ENCODE measurements around the gene CDK5R2.
A peak's percentile ranks its signal among the peaks of the same experiment; 100 is the strongest.

CDK5R2 gene

GRCh38 chr2:218957671-218958070 is 1.8 kb upstream of the CDK5R2 start:
- no peak overlapping the region for H3K27ac ChIP-seq (ENCODE audit: low read depth, low read length)
- TF ChIP-seq EZH2phosphoT487 (IDR thresholded peaks at IDR 0.05; ENCODE audit: borderline replicate concordance, low read length) (no peak), CTCF (IDR thresholded peaks at IDR 0.05; ENCODE audit: low read depth, low read length, poor library complexity, severe bottlenecking) (no peak)

DNA sequence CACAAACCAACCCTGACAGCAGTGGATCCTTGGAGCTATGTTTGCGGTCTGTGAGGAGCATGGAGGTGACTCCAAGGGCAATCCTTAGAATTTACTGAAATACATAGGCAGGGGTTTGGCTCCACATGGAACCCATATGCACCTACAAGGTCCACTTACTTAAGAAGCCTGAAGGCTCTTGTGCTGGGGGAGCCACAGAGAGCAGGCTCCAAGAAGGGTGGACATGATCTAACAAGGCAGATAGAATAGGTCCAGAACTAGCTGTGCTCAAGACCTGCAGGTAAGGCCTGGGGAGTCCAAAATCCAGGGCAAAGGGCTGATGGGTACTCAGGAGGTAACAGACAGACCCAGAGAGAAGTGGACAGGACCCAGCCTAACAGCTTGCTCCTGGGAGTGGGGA is 1.2 kb upstream of the CDK5R2 start:
- H3K9me3 ChIP-seq (ENCODE audit: control insufficient read depth, insufficient read depth, low read length): no peaks in the 10 kb centered on the region
- H4K20me1 ChIP-seq (ENCODE audit: control insufficient read depth, insufficient read depth, low read depth, low read length): no peaks in the 10 kb centered on the region
- peak overlapping the region; percentile 97; the same call in 1 of the 2 replicates for H3K4me2 ChIP-seq (ENCODE audit: low read length)
- no peak for TF ChIP-seq EZH2phosphoT487 (IDR thresholded peaks at IDR 0.05; ENCODE audit: borderline replicate concordance, low read length)
- H3K36me3 ChIP-seq (ENCODE audit: control insufficient read depth, low read length): no peaks in the 10 kb centered on the region
- H3K9me2 ChIP-seq (replicated peaks; ENCODE audit: control insufficient read depth, low read length): no peaks in the 10 kb centered on the region
- H3K4me1 ChIP-seq (ENCODE audit: control insufficient read depth, low read length): peaks cover 7% of the 10 kb centered on the region
- peaks cover 14% of the 10 kb centered on the region for H3K27me3 ChIP-seq (ENCODE audit: control insufficient read depth, low read length)
- no peaks in the 10 kb centered on the region for H3F3A ChIP-seq (ENCODE audit: control insufficient read depth, insufficient read depth)
- no peak overlapping the region for H3K27ac ChIP-seq (ENCODE audit: low read depth, low read length)
- no peaks in the 10 kb centered on the region for H3K79me2 ChIP-seq (ENCODE audit: control insufficient read depth, low read length)
- H3K4me3 ChIP-seq (ENCODE audit: low read length): no peak overlapping the region

More at GRCh38 chr2:218957671-218958070, 1.8 kb upstream of the CDK5R2 start:
- Histone ChIP-seq H3K4me3 (ENCODE audit: low read length) (no peak overlapping the region), H3K27me3 (ENCODE audit: control insufficient read depth, low read length) (peaks cover 14% of the 10 kb centered on the region), H3K36me3 (ENCODE audit: control insufficient read depth, low read length) (no peaks in the 10 kb centered on the region), H4K20me1 (ENCODE audit: control insufficient read depth, insufficient read depth, low read depth, low read length) (no peaks in the 10 kb centered on the region), H3K9me2 (replicated peaks; ENCODE audit: control insufficient read depth, low read length) (no peaks in the 10 kb centered on the region), H3K4me2 (ENCODE audit: low read length) (no peak overlapping the region), H3K4me1 (ENCODE audit: control insufficient read depth, low read length) (peaks cover 7% of the 10 kb centered on the region), H3F3A (ENCODE audit: control insufficient read depth, insufficient read depth) (no peaks in the 10 kb centered on the region), H3K9me3 (ENCODE audit: control insufficient read depth, insufficient read depth, low read length) (no peaks in the 10 kb centered on the region), H3K79me2 (ENCODE audit: control insufficient read depth, low read length) (no peaks in the 10 kb centered on the region)

DNA sequence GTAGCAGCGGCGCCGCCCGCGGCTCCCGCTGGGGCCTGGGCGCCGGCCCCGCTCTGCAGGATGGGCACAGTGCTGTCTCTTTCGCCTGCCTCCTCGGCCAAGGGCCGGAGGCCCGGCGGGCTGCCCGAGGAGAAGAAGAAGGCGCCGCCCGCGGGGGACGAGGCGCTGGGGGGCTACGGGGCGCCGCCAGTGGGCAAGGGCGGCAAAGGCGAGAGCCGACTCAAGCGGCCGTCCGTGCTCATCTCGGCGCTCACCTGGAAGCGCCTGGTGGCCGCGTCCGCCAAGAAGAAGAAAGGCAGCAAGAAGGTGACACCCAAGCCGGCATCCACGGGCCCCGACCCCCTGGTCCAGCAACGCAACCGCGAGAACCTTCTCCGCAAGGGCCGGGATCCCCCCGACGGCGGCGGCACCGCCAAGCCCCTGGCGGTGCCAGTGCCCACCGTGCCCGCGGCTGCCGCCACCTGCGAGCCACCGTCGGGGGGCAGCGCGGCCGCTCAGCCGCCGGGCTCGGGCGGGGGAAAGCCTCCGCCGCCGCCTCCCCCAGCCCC is 369 bp downstream of the CDK5R2 start:
- Histone ChIP-seq H3K79me2 (ENCODE audit: control insufficient read depth, low read length) (no peaks in the 10 kb centered on the region), H3F3A (ENCODE audit: control insufficient read depth, insufficient read depth) (no peaks in the 10 kb centered on the region), H3K27me3 (ENCODE audit: control insufficient read depth, low read length) (peaks cover 24% of the 10 kb centered on the region), H3K27ac (ENCODE audit: low read depth, low read length) (no peak overlapping the region), H3K9me2 (replicated peaks; ENCODE audit: control insufficient read depth, low read length) (no peaks in the 10 kb centered on the region), H3K4me2 (ENCODE audit: low read length) (peak overlapping the region; percentile 97), H3K4me1 (ENCODE audit: control insufficient read depth, low read length) (peaks cover 11% of the 10 kb centered on the region), H3K36me3 (ENCODE audit: control insufficient read depth, low read length) (no peaks in the 10 kb centered on the region), H4K20me1 (ENCODE audit: control insufficient read depth, insufficient read depth, low read depth, low read length) (no peaks in the 10 kb centered on the region), H3K4me3 (ENCODE audit: low read length) (peak overlapping the region; percentile 81), H3K9me3 (ENCODE audit: control insufficient read depth, insufficient read depth, low read length) (no peaks in the 10 kb centered on the region)
- no peak for TF ChIP-seq EZH2phosphoT487 (IDR thresholded peaks at IDR 0.05; ENCODE audit: borderline replicate concordance, low read length)
- TF ChIP-seq CTCF (IDR thresholded peaks at IDR 0.05; ENCODE audit: low read depth, low read length, poor library complexity, severe bottlenecking): no peak

- Histone ChIP-seq H3K36me3 (ENCODE audit: control insufficient read depth, low read length) (no peaks in the 10 kb centered on the region), H3K9me3 (ENCODE audit: control insufficient read depth, insufficient read depth, low read length) (no peaks in the 10 kb centered on the region), H3K27ac (ENCODE audit: low read depth, low read length) (no peak overlapping the region), H3F3A (ENCODE audit: control insufficient read depth, insufficient read depth) (no peaks in the 10 kb centered on the region), H3K9me2 (replicated peaks; ENCODE audit: control insufficient read depth, low read length) (no peaks in the 10 kb centered on the region), H4K20me1 (ENCODE audit: control insufficient read depth, insufficient read depth, low read depth, low read length) (no peaks in the 10 kb centered on the region), H3K79me2 (ENCODE audit: control insufficient read depth, low read length) (no peaks in the 10 kb centered on the region), H3K27me3 (ENCODE audit: control insufficient read depth, low read length) (peaks cover 24% of the 10 kb centered on the region), H3K4me2 (ENCODE audit: low read length) (no peak overlapping the region), H3K4me3 (ENCODE audit: low read length) (no peak overlapping the region), H3K4me1 (ENCODE audit: control insufficient read depth, low read length) (peaks cover 11% of the 10 kb centered on the region)
- TF ChIP-seq EZH2phosphoT487 (IDR thresholded peaks at IDR 0.05; ENCODE audit: borderline replicate concordance, low read length) (no peak), CTCF (IDR thresholded peaks at IDR 0.05; ENCODE audit: low read depth, low read length, poor library complexity, severe bottlenecking) (no peak)
Measured at GRCh38 chr2:218960309-218961165, 1.1 kb downstream of the CDK5R2 start.

Measured in DOHH2 (cell line).